Measurements from ENCODE around the gene OPA1.

OPA1 gene

GRCh38 chr3:193704431-193704830, 111.4 kb downstream of the OPA1 start:
- in situ Hi-C loops (cut with MboI; ENCODE audit: low sequenced_read_pairs): no loop called here

DNA sequence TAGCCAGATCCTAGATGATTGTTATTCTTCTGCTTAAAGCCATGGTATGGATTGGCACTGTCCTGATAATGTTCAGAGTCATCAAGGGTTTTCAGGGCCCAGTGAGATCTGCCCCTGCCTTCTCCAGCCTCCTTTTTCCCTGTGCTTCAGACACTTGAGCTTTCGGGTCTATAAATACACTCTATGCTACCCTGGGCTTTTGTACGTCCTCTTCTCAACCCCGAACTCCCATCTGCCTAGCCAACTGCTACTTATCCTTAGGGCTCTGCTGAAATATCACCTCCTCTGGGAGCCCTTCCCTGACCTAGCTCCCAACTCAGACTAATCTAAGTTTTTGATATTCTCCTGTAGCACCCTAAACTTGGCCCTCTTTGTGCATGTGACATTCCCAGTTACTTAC, 115.3 kb downstream of the OPA1 start:
- in situ Hi-C loops (cut with MboI; ENCODE audit: low sequenced_read_pairs): no loop called here

GRCh38 chr3:193710286-193711165, 117.5 kb downstream of the OPA1 start:
- in situ Hi-C loops (cut with MboI; ENCODE audit: low sequenced_read_pairs): no loop called here

GRCh38 chr3:193711166-193711485, 118.1 kb downstream of the OPA1 start:
- in situ Hi-C loops (cut with MboI; ENCODE audit: low sequenced_read_pairs): no loop called here

- in situ Hi-C loops (cut with MboI; ENCODE audit: low sequenced_read_pairs): no loop called here
Observed at GRCh38 chr3:193711523-193711963, 118.5 kb downstream of the OPA1 start.

DNA sequence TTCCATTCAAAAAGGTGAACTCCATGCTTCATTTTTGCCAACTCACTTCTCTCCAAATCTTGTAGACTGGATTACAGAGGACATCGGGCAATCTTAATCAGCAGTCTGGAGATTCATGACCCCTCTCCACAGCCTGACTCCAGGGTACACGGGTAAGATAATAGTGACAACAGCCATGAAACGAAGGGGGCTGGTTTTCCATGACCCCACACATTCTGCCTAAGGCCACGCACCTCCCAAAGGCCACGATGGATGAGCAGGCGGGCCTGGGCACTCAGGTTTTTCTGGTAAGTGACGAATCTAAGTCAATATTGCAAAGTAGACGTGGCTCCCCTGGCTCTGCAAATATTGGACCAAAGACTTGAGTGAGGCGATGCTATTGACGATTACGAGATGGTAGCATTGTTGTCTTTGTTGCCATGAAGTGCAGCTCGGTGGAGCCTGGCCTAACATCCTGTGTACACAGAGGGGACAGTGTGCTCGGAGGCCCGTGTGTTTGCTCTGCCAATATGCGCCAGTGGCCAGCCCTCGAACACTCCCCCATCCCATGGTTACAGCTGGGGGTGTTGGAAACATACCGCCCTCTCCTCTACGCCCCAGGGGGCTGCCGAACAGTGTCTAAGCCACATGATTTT, 119.1 kb downstream of the OPA1 start:
- in situ Hi-C loops (cut with MboI; ENCODE audit: low sequenced_read_pairs): no loop called here

GRCh38 chr3:193712938-193713337, 119.9 kb downstream of the OPA1 start:
- in situ Hi-C loops (cut with MboI; ENCODE audit: low sequenced_read_pairs): no loop called here

GRCh38 chr3:193714523-193715137, 121.6 kb downstream of the OPA1 start:
- in situ Hi-C loops (cut with MboI; ENCODE audit: low sequenced_read_pairs): no loop called here

GRCh38 chr3:193716150-193716549, 123.1 kb downstream of the OPA1 start:
- in situ Hi-C loops (cut with MboI; ENCODE audit: low sequenced_read_pairs): no loop called here

GRCh38 chr3:193719735-193720134, 126.7 kb downstream of the OPA1 start:
- in situ Hi-C loops (cut with MboI; ENCODE audit: low sequenced_read_pairs): no loop called here

GRCh38 chr3:193720169-193720568, 127.2 kb downstream of the OPA1 start:
- in situ Hi-C loops (cut with MboI; ENCODE audit: low sequenced_read_pairs): no loop called here

DNA sequence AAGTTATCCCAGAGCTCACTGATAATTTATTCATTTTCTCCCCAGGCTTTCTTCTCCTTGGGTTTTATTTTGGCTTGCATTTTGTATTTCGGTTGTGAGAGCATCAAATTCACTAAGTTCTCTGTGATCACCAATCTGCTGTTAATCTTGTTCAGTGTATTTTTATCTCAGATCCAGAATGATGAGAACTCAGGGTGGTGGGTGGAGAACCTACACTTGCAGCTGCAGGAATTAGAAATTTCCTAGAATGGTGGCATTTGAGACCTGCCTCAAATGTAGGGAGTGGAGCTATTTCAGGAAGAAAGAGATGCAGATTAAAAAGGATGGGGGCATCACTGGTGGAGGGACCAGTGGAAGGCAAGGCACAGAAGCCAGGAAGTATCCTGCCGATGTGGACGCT, 129.6 kb downstream of the OPA1 start:
- in situ Hi-C loops (cut with MboI; ENCODE audit: low sequenced_read_pairs): no loop called here

- in situ Hi-C loops (cut with MboI; ENCODE audit: low sequenced_read_pairs): no loop called here
Observed at GRCh38 chr3:193727089-193727488, 134.1 kb downstream of the OPA1 start.

GRCh38 chr3:193728429-193729087, 135.6 kb downstream of the OPA1 start:
- in situ Hi-C loops (cut with MboI; ENCODE audit: low sequenced_read_pairs): no loop called here

DNA sequence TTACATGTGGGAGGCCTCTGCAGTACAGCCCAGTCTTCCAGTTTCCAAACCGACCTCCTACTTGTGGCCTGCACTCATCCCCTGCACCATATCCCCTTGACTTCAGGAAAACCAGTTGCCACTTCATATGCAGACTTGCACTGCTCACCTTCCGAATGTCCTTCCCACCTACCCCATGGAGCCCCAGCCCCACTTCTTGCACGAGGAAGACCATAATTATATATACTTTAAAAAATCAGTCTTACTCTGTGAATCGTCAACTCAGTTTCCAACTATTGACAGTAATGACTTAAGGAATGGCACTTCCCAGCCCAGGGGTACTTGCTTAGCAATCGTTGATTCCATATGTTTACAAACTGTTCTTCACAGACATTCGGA, 136.1 kb downstream of the OPA1 start:
- in situ Hi-C loops (cut with MboI; ENCODE audit: low sequenced_read_pairs): no loop called here

GRCh38 chr3:193729601-193730000, 136.6 kb downstream of the OPA1 start:
- in situ Hi-C loops (cut with MboI; ENCODE audit: low sequenced_read_pairs): no loop called here

- in situ Hi-C loops (cut with MboI; ENCODE audit: low sequenced_read_pairs): no loop called here
Observed at GRCh38 chr3:193730511-193730910, 137.5 kb downstream of the OPA1 start.

GRCh38 chr3:193730976-193731375, 138.0 kb downstream of the OPA1 start:
- in situ Hi-C loops (cut with MboI; ENCODE audit: low sequenced_read_pairs): no loop called here

DNA sequence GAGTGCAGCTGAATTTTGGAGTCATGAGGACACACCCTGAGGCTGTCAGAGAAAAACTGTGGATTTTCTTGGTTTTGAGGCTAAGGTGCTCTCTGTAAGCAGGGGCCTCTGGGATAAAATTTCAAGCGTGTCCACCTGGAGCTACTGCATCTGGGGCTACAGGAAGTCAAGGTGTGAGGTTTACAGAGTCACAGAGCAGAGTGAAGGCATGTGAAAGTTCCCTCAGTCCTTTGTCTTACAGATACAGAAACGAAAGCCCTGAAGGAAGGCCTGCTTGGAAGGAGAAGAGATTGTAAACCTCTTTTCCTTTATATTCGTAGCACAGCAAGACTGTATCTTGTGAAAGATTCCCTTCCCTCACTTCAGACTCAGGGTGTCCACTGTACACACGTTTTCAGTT, 138.6 kb downstream of the OPA1 start:
- in situ Hi-C loops (cut with MboI; ENCODE audit: low sequenced_read_pairs): no loop called here

- in situ Hi-C loops (cut with MboI; ENCODE audit: low sequenced_read_pairs): no loop called here
Observed at GRCh38 chr3:193732391-193732790, 139.4 kb downstream of the OPA1 start.

GRCh38 chr3:193732827-193733226, 139.8 kb downstream of the OPA1 start:
- in situ Hi-C loops (cut with MboI; ENCODE audit: low sequenced_read_pairs): no loop called here

All from hTERT RPE-1 (cell line).